Measurements from ENCODE around the gene C9orf40. TPM values are rescaled to one million over a fixed set of nuclear protein-coding genes. Genes with fewer than 3 reads are reported as not detected.

Gene C9orf40
- total and polyA plus RNA-seq, 2 of the 4 experiments (the other 2 are of a cell fraction): 0.36 to 1.9 TPM

DNA sequence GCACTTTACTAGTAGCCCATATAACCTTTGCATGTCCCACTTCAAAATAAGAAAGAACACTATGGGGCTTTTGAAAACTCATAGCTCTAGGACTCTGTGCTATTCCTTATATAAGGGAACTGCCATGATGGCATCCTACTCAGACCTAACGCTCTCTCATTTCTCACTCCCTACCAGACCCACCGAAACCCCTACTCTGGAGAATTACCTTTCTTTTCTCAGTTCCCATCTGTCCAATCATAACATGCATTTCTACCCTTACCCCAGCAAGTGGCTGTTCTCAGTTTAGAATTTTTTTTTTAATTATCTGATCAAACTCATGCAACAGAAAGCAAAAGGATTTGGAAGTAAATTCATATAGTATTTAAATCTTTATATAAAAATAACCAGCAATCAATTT lies 48.1 kb upstream of the C9orf40 start:
- in situ Hi-C loops (cut with MboI; ENCODE audit: low sequenced_read_pairs) (loop anchor here (5.0 kb wide), 1 partner anchor 224 kb away; no protein-coding TSS in a partner anchor), intact Hi-C loops (cut with micrococcal nuclease) (no loop called here), dilution Hi-C loops (cut with HindIII; ENCODE audit: low sequenced_read_pairs, unreplicated experiment) (no loop called here)
- H3K9me1 ChIP-seq (ENCODE audit: insufficient read depth, low read length): no peaks in the 10 kb centered on the region; the same call in 1 of the 2 replicates
- H3K56ac ChIP-seq (ENCODE audit: extremely low read depth, insufficient read depth, low read length): no peak overlapping the region
- no peak overlapping the region for H3K4me2 ChIP-seq (ENCODE audit: low read depth, low read length)
- H4K20me1 ChIP-seq (ENCODE audit: insufficient read depth, low read length): no peaks in the 10 kb centered on the region
- WGBS, 2 experiments (ENCODE audit: extremely low coverage in 2 of 2, insufficient read length in 1 of 2): 100% methylated on average over 1 of the region's 2 CpGs; no CpG with 5 or more reads in 1 of the 2 experiments
- 0 out of 2 replicates have a peak, but pooled peaks cover 2% of the 10 kb centered on the region for H3K4me1 ChIP-seq (ENCODE audit: control insufficient read depth, insufficient read depth, low read length)
- H3K9ac ChIP-seq (ENCODE audit: low read depth, low read length): no peak overlapping the region
- no peak overlapping the region for H3K14ac ChIP-seq (replicated peaks; ENCODE audit: low read depth, low read length)
- no peak overlapping the region for H2AFZ ChIP-seq (replicated peaks; ENCODE audit: low read length, poor library complexity)
- no peak overlapping the region for H3K4ac ChIP-seq (ENCODE audit: low read depth, low read length)
- H3K27me3 ChIP-seq (ENCODE audit: control insufficient read depth, insufficient read depth, low read length): no peaks in the 10 kb centered on the region
- TF ChIP-seq POLR2A (IDR thresholded peaks at IDR 0.05; ENCODE audit: low read depth, low read length) (no peak), FOS (IDR thresholded peaks at IDR 0.05; ENCODE audit: low read depth, low read length) (no peak)
- ChIA-PET CTCF (interaction anchor here (0.6 to 1.1 kb wide), 2 partner anchors 227 to 244 kb away, joined by 3 read pairs; no protein-coding TSS in a partner anchor), POLR2A (ENCODE audit: unreplicated experiment) (no interaction called here)
- no peak overlapping the region for H2AK5ac ChIP-seq (ENCODE audit: low read depth, low read length)
- H4K5ac ChIP-seq (ENCODE audit: low read depth, low read length): no peak overlapping the region
- peaks cover 2% of the 10 kb centered on the region for H3K36me3 ChIP-seq (ENCODE audit: control insufficient read depth, insufficient read depth, low read length)
- no peak overlapping the region for H3K27ac ChIP-seq (ENCODE audit: insufficient read depth, low read length)
- H3K4me3 ChIP-seq (ENCODE audit: insufficient read depth, low read depth, low read length): no peak overlapping the region
- no peak overlapping the region for H2BK5ac ChIP-seq (ENCODE audit: low read depth, low read length, poor library complexity, severe bottlenecking)
- H3K18ac ChIP-seq (ENCODE audit: low read depth, low read length): no peak overlapping the region
- no TSS peak for BruUV-seq (replicated peaks)
- no peaks in the 10 kb centered on the region; a peak in 1 of 4 replicates for H3K79me1 ChIP-seq (ENCODE audit: low read depth in 1 of 2, low read length in 2 of 2)
- H4K91ac ChIP-seq (ENCODE audit: insufficient read depth, low read depth, low read length): no peak overlapping the region
- ATAC-seq (ENCODE audit: low read depth): no peak
- H4K8ac ChIP-seq (ENCODE audit: low read depth in 2 of 2, low read length in 2 of 2): no peak overlapping the region
- H3K23ac ChIP-seq (ENCODE audit: low read depth, low read length): no peak overlapping the region
- no peak overlapping the region for H2BK20ac ChIP-seq (ENCODE audit: low read depth, low read length)
- no peak overlapping the region for H2BK120ac ChIP-seq (ENCODE audit: low read depth, low read length)
- DNase-seq: no peak
- no peaks in the 10 kb centered on the region for H3K9me3 ChIP-seq (ENCODE audit: control insufficient read depth, insufficient read depth, low read length)
- no peak overlapping the region for H2BK15ac ChIP-seq (ENCODE audit: low read depth, low read length)
- no peak overlapping the region for H2AK9ac ChIP-seq (replicated peaks; ENCODE audit: low read depth, low read length, poor library complexity)
